GM21723 (cell line): ENCODE results near the gene KRTAP10-10.
"Not testable (repeated sequence)": the region's sequence is repeated elsewhere in the genome, so short reads cannot be mapped to it uniquely, and the experiment has no call there.

Source experiments
- ATAC-seq: cut with Tn5 transposase; IDR thresholded peaks from one replicate; pipeline ENCODE4 v1.9.1; 2021; ENCODE audit warnings: mild to moderate bottlenecking, moderate library complexity; ENCODE audit not compliant: unreplicated experiment

KRTAP10-10 gene

DNA sequence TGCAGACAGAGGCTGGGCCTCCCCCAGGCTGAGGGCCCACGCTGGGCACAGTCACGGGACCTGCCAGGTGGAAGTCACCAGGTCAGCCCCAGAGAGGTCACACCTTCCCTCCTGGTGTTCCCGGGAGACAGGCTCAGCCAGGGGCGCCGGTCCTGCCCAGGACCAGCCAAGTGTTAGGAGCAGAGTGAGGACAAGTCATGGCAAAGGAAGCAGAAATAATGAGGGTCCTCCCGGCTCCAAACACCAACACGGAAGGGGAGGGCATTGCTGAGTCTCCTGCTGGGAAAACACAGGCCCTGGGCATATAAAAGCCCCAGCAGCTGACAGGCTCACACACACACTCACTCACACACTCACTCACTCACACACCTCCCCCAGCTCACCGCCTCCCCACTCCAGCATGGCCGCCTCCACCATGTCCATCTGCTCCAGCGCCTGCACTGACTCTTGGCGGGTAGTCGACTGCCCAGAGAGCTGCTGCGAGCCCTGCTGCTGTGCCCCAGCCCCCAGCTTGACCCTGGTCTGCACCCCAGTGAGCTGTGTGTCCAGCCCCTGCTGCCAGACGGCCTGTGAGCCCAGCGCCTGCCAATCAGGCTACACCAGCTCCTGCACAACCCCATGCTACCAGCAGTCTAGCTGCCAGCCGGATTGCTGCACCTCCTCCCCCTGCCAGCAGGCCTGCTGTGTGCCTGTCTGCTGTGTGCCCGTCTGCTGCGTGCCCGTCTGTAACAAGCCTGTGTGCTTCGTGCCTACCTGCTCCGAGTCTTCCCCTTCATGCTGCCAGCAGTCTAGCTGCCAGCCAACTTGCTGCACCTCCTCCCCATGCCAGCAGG is at the start of gene KRTAP10-10:
Gene KRTAP10-10 (plus strand): TSS at position 339 of the 833 bp plus-strand sequence. CDS start 62 bp downstream, at position 401.
- ATAC-seq, result no peak

- no peak for ATAC-seq
These were observed 48.1 kb upstream of the KRTAP10-10 start for GRCh38 chr21:44589094-44589493.

DNA sequence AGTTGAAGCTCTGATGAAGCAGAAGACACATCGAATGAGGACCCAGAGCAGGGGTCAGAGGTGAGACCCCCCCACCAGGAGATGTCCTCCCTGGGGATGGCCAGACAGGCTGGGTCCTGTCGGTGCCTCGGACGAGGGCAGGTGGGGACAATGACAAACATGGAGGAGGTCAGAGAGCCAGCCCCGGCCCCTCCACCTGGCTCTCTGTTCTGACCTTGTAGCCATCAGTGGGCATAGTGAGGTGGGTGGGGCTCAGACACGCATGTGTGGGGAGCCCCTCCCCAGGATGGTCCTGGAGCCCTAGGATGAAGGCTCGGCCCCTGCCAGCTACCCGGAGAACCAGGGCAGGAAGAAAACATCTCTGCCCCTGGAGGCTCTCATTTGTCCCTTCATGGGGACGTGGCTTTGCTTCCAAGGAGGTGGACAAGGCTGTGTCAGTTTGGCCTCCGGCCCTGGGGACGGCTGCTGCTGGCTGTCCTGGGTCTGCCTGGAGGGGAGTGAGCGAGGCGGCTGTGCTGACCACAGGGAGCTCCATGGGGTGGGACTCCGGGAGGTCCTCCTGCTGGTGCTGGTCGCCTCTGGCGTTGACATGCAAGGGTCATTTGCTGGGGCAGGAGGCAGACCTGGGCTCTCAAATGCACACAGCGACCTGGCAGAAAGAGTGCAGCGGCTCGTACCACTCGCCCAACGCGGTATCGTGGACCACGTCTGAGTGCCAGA is 47.4 kb upstream of the KRTAP10-10 start:
- ATAC-seq, result no peak

DNA sequence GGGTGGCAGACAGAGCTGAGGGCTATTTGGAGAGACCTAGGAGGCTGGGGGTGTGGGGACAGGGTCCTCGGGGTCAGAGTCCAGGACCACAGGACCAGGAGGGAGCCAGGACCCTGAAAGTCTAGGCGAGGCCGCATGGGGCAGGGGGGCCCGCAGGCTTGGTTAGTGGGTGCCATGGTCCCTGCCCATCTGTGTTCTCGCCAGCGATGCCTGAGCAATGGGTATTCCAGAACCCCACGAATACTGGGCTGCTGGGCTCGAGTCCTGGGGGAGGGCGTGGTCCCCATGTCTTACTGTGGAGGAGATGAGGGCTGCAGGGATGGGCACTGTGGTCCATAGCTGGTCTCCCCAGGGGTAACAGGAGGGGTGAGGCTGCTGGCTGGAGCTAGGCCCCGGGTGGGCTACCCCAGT is 46.8 kb upstream of the KRTAP10-10 start:
- ATAC-seq, result no peak

DNA sequence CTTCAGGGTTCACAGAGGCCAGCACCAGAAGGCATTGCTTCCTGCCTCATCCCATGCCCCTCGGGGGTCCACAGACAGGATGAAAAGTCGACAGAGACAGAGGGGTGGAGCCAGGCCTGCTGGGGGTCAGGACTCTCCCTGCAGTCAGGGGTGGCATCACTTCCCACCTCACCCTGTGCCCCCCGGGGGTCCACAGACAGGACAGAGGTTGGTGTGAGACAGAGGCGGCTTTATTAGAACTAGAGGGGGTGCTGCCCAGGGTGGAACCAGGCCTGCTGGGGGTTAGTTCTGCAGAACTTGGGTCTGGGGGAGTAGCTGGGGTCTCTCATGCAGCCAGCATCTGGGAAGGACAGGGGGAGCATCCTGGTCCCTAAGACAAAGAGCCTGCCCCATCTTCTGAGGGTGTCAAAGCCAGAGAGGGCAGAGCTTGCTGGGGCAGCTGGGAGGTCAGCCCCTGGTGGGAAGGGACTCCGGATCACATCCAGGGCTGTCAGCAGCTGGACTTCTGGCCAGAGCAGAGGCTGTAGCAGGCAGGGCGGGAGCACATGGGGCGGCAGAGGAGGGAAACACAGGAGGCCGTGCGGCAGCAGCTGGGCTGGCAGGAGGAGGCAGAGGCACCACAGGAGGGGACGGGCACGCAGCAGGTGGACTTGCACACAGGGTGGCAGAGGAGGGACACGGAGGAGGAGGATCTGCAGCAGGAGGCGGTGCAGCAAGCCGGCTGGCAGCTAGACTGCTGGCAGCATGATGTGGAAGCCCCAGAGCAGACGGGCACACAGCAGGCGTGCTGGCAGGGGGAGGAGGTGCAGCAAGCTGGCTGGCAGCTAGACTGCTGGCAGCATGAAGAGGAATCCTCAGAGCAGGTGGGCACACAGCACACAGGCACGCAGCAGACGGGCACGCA is 46.0 kb upstream of the KRTAP10-10 start:
- not testable (repeated sequence) for ATAC-seq

DNA sequence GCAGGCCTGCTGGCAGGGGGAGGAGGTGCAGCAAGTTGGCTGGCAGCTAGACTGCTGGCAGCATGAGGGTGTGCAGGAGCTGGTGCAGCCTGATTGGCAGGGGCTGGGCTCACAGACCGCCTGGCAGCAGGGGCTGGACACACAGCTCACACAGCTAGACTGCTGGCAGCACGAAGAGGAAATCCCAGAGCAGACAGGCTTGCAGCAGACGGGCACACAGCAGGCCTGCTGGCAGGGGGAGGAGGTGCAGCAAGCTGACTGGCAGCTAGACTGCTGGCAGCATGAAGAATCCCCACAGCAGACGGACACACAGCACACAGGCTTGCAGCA is 45.4 kb upstream of the KRTAP10-10 start:
- ATAC-seq, result not testable (repeated sequence)

- ATAC-seq, result no peak
These were observed 44.5 kb upstream of the KRTAP10-10 start, which contains the start of gene KRTAP10-6 for GRCh38 chr21:44592446-44593311. Gene KRTAP10-6 (minus strand): TSS chr21:44592505. CDS start chr21:44592484, 21 bp downstream.

- ATAC-seq, result no peak
These were observed 43.4 kb upstream of the KRTAP10-10 start for GRCh38 chr21:44593598-44594405.

DNA sequence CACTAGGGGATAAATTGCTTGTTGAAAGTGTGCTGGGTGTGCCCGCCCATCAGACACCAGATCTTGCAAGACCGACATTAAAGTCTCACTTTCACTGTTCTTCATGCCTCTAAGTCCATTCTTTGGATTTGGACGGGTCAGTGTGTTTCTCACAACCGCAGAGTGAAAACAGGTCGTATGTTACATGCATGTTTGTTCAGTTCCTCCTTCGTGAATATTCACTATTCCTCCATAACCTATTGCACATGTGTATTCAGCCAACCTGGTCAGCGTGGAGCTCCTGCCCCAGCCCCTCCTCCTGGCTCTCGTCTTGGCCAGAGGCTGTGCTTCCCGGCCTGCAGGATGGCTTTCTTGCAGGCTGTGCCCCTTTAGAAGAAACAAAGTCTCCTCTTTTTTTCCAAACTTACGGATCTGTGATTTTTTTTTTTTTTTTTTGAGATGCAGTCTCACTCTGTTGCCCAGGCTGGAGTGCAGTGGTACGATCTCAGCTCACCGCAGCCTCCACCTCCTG is 42.7 kb upstream of the KRTAP10-10 start:
- no peak for ATAC-seq

GRCh38 chr21:44595524-44595923 is 41.6 kb upstream of the KRTAP10-10 start:
- ATAC-seq, result no peak

- ATAC-seq, result no peak
These were observed 41.0 kb upstream of the KRTAP10-10 start for GRCh38 chr21:44596068-44596725.

DNA sequence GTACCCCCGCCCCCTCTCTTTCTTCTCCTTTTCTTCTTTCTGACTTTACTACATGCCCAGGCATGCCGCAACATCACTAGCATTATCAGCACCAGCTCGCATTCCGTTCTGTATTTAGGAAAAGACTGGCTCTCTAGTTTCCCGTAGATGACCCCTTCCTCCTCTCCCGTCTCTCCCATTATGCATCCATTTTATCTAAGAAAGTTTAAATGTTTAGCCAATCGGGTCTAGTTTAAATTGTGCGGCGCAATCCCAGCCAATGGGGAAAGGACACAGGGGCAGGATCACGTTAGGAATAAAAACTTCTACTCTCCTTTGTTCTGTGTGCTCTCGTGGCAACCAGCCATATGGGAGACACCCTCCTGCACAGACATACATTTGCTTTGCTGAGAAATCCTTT is 39.1 kb upstream of the KRTAP10-10 start:
- ATAC-seq, result no peak

- ATAC-seq, result no peak
These were observed 37.7 kb upstream of the KRTAP10-10 start for GRCh38 chr21:44599264-44600029.

GRCh38 chr21:44600118-44600978 is 36.8 kb upstream of the KRTAP10-10 start, which contains the start of gene KRTAP10-7:
Gene KRTAP10-7 (plus strand): TSS chr21:44600597. CDS start chr21:44600622, 25 bp downstream.
- ATAC-seq, result not testable (repeated sequence)

DNA sequence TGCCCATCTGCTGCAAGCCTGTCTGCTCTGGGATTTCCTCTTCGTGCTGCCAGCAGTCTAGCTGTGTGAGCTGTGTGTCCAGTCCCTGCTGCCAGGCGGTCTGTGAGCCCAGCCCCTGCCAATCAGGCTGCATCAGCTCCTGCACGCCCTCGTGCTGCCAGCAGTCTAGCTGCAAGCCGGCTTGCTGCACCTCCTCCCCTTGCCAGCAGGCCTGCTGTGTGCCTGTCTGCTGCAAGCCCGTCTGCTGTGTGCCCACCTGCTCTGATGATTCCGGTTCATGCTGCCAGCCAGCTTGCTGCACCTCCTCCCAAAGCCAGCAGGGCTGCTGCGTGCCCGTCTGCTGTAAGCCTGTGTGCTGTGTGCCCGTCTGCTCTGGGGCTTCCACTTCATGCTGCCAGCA is 36.1 kb upstream of the KRTAP10-10 start:
- ATAC-seq, result not testable (repeated sequence)

DNA sequence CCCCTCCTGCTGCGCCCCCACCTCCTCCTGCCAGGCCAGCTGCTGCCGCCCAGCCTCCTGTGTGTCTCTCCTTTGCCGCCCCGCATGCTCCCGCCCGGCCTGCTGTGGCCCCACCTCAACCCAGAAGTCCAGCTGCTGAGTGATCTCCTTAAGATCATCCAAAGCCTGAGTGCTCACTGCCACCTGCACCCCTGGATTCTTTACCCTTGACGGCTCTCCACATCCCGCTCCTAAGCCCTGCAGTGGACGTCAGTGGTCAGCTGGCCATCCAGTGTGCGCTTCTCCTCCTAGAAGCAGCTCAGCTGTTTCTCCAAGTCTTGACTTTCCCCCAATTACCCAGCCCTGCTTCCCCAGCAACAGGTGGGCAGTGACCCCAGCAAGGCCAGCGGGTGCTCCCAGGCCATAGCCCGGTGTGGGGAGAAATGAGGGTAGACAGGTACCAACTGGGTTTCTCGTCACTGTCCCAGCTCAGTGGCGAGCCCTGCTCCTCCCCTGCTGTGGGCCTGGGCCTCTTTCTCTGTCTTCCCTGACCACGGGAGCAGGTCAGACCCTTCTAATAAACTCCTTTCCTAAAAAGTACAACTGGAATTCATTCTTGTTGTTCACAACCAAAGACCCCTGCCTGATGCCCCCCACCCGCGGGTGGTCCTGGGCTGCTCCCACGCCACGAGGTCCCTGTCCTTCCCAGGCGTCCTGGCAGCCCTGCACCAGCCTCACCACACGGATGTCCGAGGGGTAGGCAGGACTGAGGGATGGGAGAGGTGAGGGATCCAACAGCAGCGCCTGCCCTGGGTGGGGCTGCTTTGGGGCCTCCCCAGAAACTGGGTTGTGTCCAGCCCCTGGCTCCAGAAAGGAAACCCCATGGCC is 35.3 kb upstream of the KRTAP10-10 start:
- no peak for ATAC-seq
